Left hindlimb (tissue), 1 donor: ENCODE measurements around the gene SRGAP3.
A peak's percentile ranks its signal among the peaks of the same experiment; 100 is the strongest.
"Not testable (repeated sequence)": the region's sequence is repeated elsewhere in the genome, so short reads cannot be mapped to it uniquely, and the experiment has no call there.

Source experiments
- DNase-seq: peaks from one replicate; pipeline ENCODE4 v3.0.0-alpha.2; 2018

SRGAP3 gene

GRCh38 chr3:9108876-9109567 lies 140.4 kb downstream of the SRGAP3 start:
- no peak for DNase-seq

GRCh38 chr3:9107738-9108137 lies 141.7 kb downstream of the SRGAP3 start:
- no peak for DNase-seq

- DNase-seq: no peak
These were observed 144.0 kb downstream of the SRGAP3 start for GRCh38 chr3:9105421-9105820.

- DNase-seq: no peak
These were observed 145.3 kb downstream of the SRGAP3 start for GRCh38 chr3:9104121-9104520.

GRCh38 chr3:9102240-9102981 lies 147.0 kb downstream of the SRGAP3 start:
- DNase-seq: peak; percentile 66

- no peak for DNase-seq
These were observed 148.2 kb downstream of the SRGAP3 start for GRCh38 chr3:9101286-9101685.

- no peak for DNase-seq
These were observed 148.9 kb downstream of the SRGAP3 start for GRCh38 chr3:9100513-9100894.

GRCh38 chr3:9099702-9100512 lies 149.5 kb downstream of the SRGAP3 start:
- no peak for DNase-seq

GRCh38 chr3:9098716-9099675 lies 150.4 kb downstream of the SRGAP3 start:
- DNase-seq: peak; percentile 64

- DNase-seq: no peak
These were observed 152.0 kb downstream of the SRGAP3 start for GRCh38 chr3:9097495-9097894.

- DNase-seq: peak; percentile 61
These were observed 157.8 kb downstream of the SRGAP3 start for GRCh38 chr3:9091486-9092235.

GRCh38 chr3:9088441-9089353 lies 160.7 kb downstream of the SRGAP3 start:
- DNase-seq: peak; percentile 62

GRCh38 chr3:9087831-9088413 lies 161.5 kb downstream of the SRGAP3 start:
- DNase-seq: no peak

- DNase-seq: not testable (repeated sequence)
These were observed 164.0 kb downstream of the SRGAP3 start for GRCh38 chr3:9085428-9085827.

- no peak for DNase-seq
These were observed 168.1 kb downstream of the SRGAP3 start for GRCh38 chr3:9081184-9081818.

GRCh38 chr3:9080163-9080562 lies 169.3 kb downstream of the SRGAP3 start:
- no peak for DNase-seq

GRCh38 chr3:9079676-9080075 lies 169.8 kb downstream of the SRGAP3 start:
- DNase-seq: no peak

GRCh38 chr3:9078561-9079240 lies 170.7 kb downstream of the SRGAP3 start:
- DNase-seq: no peak

GRCh38 chr3:9077029-9077428 lies 172.4 kb downstream of the SRGAP3 start:
- no peak for DNase-seq
